ENCODE results near the gene RNU4-1.

The RNU4-1 gene

DNA sequence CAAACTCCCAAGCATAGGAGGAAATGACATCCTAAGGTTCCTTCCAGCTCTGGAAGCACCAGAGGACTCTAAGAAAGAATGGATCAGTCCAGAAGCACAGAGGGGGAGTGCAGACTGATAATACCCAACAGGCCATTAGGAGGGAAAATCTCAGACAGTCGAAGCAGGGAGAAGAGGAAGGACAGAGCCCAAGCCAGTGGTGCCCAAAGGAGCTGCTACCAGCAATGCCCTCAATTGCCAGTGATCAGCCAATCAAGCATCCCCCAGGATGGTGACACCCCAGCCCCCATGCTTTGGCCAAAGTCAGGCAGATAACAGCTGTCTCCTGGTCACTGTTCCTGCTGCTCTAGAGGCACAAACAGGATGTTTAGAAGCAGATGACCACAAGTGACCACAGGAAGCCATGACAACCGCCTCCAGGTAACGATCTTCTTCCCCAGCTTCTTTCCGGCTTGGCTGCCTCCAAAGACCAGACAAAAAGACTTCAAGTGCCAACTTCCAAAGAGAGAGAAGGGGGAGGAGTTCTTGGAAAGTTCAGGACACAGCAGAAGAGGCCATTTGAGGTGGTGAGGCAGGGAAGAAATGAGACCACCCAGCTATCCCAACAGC lies 43.7 kb downstream of the RNU4-1 start:
- TF ChIP-seq, protein P1, sequence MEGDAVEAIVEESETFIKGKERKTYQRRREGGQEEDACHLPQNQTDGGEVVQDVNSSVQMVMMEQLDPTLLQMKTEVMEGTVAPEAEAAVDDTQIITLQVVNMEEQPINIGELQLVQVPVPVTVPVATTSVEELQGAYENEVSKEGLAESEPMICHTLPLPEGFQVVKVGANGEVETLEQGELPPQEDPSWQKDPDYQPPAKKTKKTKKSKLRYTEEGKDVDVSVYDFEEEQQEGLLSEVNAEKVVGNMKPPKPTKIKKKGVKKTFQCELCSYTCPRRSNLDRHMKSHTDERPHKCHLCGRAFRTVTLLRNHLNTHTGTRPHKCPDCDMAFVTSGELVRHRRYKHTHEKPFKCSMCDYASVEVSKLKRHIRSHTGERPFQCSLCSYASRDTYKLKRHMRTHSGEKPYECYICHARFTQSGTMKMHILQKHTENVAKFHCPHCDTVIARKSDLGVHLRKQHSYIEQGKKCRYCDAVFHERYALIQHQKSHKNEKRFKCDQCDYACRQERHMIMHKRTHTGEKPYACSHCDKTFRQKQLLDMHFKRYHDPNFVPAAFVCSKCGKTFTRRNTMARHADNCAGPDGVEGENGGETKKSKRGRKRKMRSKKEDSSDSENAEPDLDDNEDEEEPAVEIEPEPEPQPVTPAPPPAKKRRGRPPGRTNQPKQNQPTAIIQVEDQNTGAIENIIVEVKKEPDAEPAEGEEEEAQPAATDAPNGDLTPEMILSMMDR (IDR thresholded peaks at IDR 0.05), result no peak

DNA sequence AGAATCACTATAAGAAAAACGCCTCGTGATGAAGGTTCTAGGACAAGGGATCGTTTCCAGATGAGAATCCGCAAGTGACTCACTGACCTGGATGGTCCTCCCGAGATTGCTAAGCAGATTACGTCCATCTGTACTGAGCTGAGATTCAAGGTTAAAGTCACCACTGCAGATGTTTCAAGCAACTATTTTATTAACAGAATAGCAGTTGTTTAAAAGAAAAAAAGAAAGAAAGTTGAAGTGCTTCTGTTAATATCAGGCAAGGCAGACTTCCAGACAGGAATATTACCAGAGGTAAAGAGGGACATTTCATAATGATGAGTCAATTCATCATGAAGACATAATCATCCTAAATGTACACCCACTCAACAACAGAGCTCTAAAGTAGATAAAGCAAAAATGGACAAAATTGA lies 45.4 kb downstream of the RNU4-1 start:
- TF ChIP-seq, protein P1 (IDR thresholded peaks at IDR 0.05), result no peak

DNA sequence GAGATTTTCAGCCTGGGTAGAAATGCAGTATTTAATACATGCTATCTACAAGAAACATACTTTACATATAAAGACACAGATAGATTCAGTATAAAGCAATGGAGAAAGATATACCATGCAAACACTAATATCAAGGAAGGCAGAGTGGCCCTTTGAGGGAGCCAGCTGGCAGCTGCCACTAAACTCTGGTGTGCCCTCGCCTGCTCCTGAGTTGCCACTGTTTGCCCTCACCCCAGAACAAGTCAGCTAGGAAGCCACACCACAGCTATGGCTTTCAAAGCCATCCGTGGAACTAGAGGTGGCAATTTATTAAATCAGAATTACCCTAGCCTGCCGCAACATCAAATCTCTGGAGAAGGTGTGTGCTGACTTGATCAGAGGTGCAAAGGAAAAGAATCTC lies 45.9 kb downstream of the RNU4-1 start:
- TF ChIP-seq, protein P1 (IDR thresholded peaks at IDR 0.05), result no peak

All from LNCAP (cell line).